Epithelial cell of proximal tubule (primary cell): ENCODE measurements around the gene FAS. TPM values are rescaled to one million over a fixed set of nuclear protein-coding genes. Genes with fewer than 3 reads are reported as not detected.

Experiments used
- DNase-seq: peaks from one replicate; pipeline ENCODE4 v3.0.0-alpha.2; 2011; ENCODE audit warnings: low read depth
- H3K4me3 ChIP-seq: 2 replicates; pipeline ENCODE4 v1.5.1; 2011; ENCODE audit warnings: low read depth, mild to moderate bottlenecking, low read length
- CTCF ChIP-seq: conservative IDR thresholded peaks from 2 replicates; pipeline ENCODE4 v1.5.1; 2012; ENCODE audit warnings: low read depth, mild to moderate bottlenecking, low read length
- total RNA-seq: library from RNA; depleted of rRNA; stranded (reverse); fragments of >200 nt; gene quantifications from 2 replicates; pipeline ENCODE4 v1.2.3, GENCODE V29; 2015

FAS gene
- total RNA-seq, 1 donor from 2014 or later, result 52.5 TPM

- TF ChIP-seq CTCF, result no peak
- no peak for DNase-seq
- H3K4me3 ChIP-seq, result no peak overlapping the region
These were observed 74.2 kb downstream of the FAS start for GRCh38 chr10:89064748-89065147.

Other genes starting within 250 kb of the FAS start
- gene LIPN, start 230.8 kb upstream of the FAS start, total RNA-seq, result not detected in 2 replicates
- gene LIPM, start 188.1 kb upstream of the FAS start, total RNA-seq, result not detected in 2 replicates
- gene ANKRD22, start 139.0 kb upstream of the FAS start, total RNA-seq, result 0.12 and 1.8 TPM in 2 replicates
- gene STAMBPL1, start 110.6 kb upstream of the FAS start, total RNA-seq, result 9.9 and 19.2 TPM in 2 replicates
- gene ACTA2, start 38.0 kb upstream of the FAS start, total RNA-seq, result 10.5 and 42.4 TPM in 2 replicates
- 1.1 TPM in 1 of 2 replicates, not detected in the other for gene CH25H, start 216.5 kb downstream of the FAS start, total RNA-seq